Fibroblast of mammary gland (primary cell): ENCODE measurements around the gene NCAM2.

Experiments
- DNase-seq: peaks from one replicate; pipeline ENCODE4 v3.0.0-alpha.2; 2010; ENCODE audit warnings: low read depth
- H3K4me3 ChIP-seq: 2 replicates; pipeline ENCODE4 v1.5.1; 2011; ENCODE audit warnings: low read depth, mild to moderate bottlenecking, low read length, moderate library complexity; ENCODE audit not compliant: control insufficient read depth
- TF ChIP-seq, protein P1 (sequence below): conservative IDR thresholded peaks from 2 replicates; pipeline ENCODE4 v1.5.1; 2011; ENCODE audit warnings: low read depth, low read length, inconsistent platforms; ENCODE audit not compliant: control insufficient read depth, insufficient read depth

The NCAM2 gene

DNA sequence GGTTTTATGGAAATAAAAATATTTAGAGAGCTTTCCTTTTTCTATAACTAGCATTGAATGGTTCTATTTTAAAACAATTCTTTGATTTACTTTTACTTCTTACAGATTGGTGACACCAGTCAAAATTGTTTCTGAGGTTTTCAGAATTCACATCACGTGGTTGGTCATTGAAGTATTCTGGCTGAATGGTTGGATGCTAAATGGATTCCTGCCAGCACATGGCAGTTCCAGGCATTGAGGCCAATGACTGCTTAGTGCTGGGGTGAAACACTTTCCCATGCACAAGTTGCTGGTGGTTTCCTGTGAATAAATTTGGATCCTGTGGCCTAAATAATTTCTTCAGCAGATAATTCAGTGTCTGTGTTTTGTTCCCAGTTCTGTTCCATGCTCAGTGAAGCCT lies 20.6 kb downstream of the NCAM2 start:
- H3K4me3 ChIP-seq = no peak overlapping the region
- DNase-seq = no peak
- TF ChIP-seq, protein P1, sequence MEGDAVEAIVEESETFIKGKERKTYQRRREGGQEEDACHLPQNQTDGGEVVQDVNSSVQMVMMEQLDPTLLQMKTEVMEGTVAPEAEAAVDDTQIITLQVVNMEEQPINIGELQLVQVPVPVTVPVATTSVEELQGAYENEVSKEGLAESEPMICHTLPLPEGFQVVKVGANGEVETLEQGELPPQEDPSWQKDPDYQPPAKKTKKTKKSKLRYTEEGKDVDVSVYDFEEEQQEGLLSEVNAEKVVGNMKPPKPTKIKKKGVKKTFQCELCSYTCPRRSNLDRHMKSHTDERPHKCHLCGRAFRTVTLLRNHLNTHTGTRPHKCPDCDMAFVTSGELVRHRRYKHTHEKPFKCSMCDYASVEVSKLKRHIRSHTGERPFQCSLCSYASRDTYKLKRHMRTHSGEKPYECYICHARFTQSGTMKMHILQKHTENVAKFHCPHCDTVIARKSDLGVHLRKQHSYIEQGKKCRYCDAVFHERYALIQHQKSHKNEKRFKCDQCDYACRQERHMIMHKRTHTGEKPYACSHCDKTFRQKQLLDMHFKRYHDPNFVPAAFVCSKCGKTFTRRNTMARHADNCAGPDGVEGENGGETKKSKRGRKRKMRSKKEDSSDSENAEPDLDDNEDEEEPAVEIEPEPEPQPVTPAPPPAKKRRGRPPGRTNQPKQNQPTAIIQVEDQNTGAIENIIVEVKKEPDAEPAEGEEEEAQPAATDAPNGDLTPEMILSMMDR = no peak

- TF ChIP-seq, protein P1 = no peak
- no peak overlapping the region for H3K4me3 ChIP-seq
- DNase-seq = no peak
Observed at GRCh38 chr21:21019681-21020080, 21.5 kb downstream of the NCAM2 start.

DNA sequence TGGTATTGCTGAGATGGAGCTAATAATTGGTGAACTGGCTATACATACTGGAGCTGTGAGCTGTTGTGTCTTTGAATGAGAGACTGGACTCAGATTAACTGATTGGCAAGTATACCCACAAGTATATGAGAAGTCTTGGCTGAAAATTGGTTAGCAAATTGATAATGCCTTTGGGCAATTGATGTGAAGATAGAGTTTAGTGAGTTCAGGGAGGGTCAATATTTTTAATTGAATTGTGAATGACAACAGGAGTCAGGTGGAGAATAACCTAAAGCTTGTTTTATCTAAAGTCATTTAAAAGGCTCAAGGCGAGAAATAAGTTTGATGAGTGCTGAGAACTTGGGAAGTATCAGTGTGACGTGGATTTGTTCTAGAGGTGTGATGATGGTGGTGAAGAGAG lies 27.5 kb downstream of the NCAM2 start:
- no peak overlapping the region for H3K4me3 ChIP-seq
- TF ChIP-seq, protein P1 = no peak
- DNase-seq = no peak

- TF ChIP-seq, protein P1 = no peak
- no peak overlapping the region for H3K4me3 ChIP-seq
- no peak for DNase-seq
Observed at GRCh38 chr21:21028275-21028820, 30.1 kb downstream of the NCAM2 start.

- H3K4me3 ChIP-seq = no peak overlapping the region
- TF ChIP-seq, protein P1 = no peak
- DNase-seq = no peak
Observed at GRCh38 chr21:21029164-21029563, 31.0 kb downstream of the NCAM2 start.

DNA sequence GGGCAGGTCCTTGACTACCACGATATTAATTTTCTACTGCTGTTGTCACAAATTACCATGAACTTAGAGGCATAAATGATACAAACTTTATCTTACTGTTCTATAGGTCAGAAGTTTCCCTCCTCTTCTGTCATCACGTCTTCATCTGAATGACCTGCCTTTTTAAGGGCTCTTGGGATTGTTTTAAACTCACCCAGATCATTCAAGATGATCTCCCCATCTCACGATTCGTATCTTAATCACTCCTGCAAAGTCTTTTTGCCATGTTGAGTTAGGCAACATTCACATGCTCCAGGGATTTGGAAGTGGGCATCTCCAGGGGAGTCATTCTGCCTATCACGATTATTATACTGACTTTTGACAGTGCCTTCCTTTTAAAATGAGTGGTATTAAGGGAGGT lies 32.1 kb downstream of the NCAM2 start:
- TF ChIP-seq, protein P1 = no peak
- no peak overlapping the region for H3K4me3 ChIP-seq
- no peak for DNase-seq

- no peak for DNase-seq
- TF ChIP-seq, protein P1 = no peak
- H3K4me3 ChIP-seq = no peak overlapping the region
Observed at GRCh38 chr21:21034036-21034435, 35.8 kb downstream of the NCAM2 start.
